ENCODE results near the gene CHAF1A. TPM values are rescaled to one million over a fixed set of nuclear protein-coding genes. Genes with fewer than 3 reads are reported as not detected.
A peak's percentile ranks its signal among the peaks of the same experiment; 100 is the strongest.

CHAF1A gene
- total RNA-seq, 1 experiment from 2014 or later = 7.8 TPM

DNA sequence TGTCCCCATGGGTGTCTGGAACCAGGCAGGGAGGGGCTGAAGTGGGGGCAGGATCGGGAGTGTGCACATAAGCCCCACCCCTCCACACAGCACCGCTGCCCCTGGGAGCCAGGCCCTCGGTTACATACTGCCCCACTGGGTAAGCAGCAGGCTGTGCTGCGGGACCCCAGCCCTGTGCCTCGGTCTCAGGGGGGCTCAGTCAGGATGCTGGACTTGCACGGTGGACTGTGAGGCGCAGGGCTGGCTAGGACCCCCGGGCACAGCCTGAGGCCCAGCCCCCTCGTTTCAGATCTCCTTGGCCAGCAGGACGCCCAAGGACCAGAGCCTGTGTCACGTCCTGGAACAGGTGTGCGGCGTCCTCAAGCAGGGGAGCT, 42.8 kb upstream of the CHAF1A start:
- H3K27me3 ChIP-seq (ENCODE audit: low read length) = no peaks in the 10 kb centered on the region
- no peaks in the 10 kb centered on the region for H3K79me2 ChIP-seq (ENCODE audit: low read length)
- no peak for DNase-seq
- no peak overlapping the region for H3K4me2 ChIP-seq (ENCODE audit: low read depth, low read length, poor library complexity, severe bottlenecking)
- no peak overlapping the region for H3K9ac ChIP-seq (ENCODE audit: low read length)
- H2AFZ ChIP-seq (ENCODE audit: low read length) = no peak overlapping the region
- no peaks in the 10 kb centered on the region for H4K20me1 ChIP-seq (ENCODE audit: insufficient read depth, low read depth, low read length)
- no peaks in the 10 kb centered on the region for H3K36me3 ChIP-seq (ENCODE audit: insufficient read depth, low read length)
- H3K27ac ChIP-seq (ENCODE audit: low read length) = no peak overlapping the region
- H3K4me3 ChIP-seq (ENCODE audit: low read length) = no peak overlapping the region
- H3K9me2 ChIP-seq (replicated peaks; ENCODE audit: insufficient read depth, low read length) = no peaks in the 10 kb centered on the region
- no peaks in the 10 kb centered on the region for H3K9me3 ChIP-seq (ENCODE audit: low read length)
- H3K4me1 ChIP-seq (ENCODE audit: low read length) = no peaks in the 10 kb centered on the region

DNA sequence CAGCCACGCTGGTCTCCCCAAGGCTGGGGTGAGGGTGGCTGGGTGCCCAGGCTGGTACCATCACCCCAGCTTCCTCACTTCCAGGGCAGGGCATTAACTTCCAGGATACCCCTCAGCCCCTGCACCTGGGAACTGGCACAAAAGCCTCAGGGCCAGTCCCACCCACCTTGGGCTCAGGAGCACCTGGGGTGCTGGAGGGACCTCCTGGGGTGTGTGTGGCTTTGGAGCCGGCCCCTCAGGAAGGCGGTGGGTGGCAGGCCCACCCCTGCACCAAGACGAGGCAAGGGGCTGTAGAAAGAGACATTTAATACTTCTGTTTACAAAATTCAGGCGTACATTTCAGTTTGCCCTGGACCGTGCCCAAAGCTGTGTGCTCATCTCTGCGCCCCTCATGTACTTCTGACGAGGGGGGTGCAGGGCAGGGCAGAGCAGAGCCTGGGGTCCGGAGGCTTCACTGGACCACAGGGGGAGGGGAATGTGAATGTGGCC, 42.3 kb upstream of the CHAF1A start:
- Histone ChIP-seq H3K9ac (ENCODE audit: low read length) (no peak overlapping the region), H3K4me3 (ENCODE audit: low read length) (no peak overlapping the region), H2AFZ (ENCODE audit: low read length) (no peak overlapping the region), H3K27ac (ENCODE audit: low read length) (no peak overlapping the region), H4K20me1 (ENCODE audit: insufficient read depth, low read depth, low read length) (no peaks in the 10 kb centered on the region), H3K9me3 (ENCODE audit: low read length) (no peaks in the 10 kb centered on the region), H3K4me1 (ENCODE audit: low read length) (no peaks in the 10 kb centered on the region), H3K79me2 (ENCODE audit: low read length) (no peaks in the 10 kb centered on the region), H3K9me2 (replicated peaks; ENCODE audit: insufficient read depth, low read length) (no peaks in the 10 kb centered on the region), H3K27me3 (ENCODE audit: low read length) (no peaks in the 10 kb centered on the region), H3K4me2 (ENCODE audit: low read depth, low read length, poor library complexity, severe bottlenecking) (no peak overlapping the region), H3K36me3 (ENCODE audit: insufficient read depth, low read length) (no peaks in the 10 kb centered on the region)
- DNase-seq = no peak

GRCh38 chr19:4360641-4361151, 41.7 kb upstream of the CHAF1A start:
- no peaks in the 10 kb centered on the region for H3K9me3 ChIP-seq (ENCODE audit: low read length)
- H3K27me3 ChIP-seq (ENCODE audit: low read length) = no peaks in the 10 kb centered on the region
- no peak overlapping the region for H3K4me2 ChIP-seq (ENCODE audit: low read depth, low read length, poor library complexity, severe bottlenecking)
- H3K79me2 ChIP-seq (ENCODE audit: low read length) = no peaks in the 10 kb centered on the region
- H3K9ac ChIP-seq (ENCODE audit: low read length) = no peak overlapping the region
- H3K36me3 ChIP-seq (ENCODE audit: insufficient read depth, low read length) = no peaks in the 10 kb centered on the region
- no peaks in the 10 kb centered on the region for H4K20me1 ChIP-seq (ENCODE audit: insufficient read depth, low read depth, low read length)
- H2AFZ ChIP-seq (ENCODE audit: low read length) = no peak overlapping the region
- no peak overlapping the region for H3K4me3 ChIP-seq (ENCODE audit: low read length)
- no peaks in the 10 kb centered on the region for H3K9me2 ChIP-seq (replicated peaks; ENCODE audit: insufficient read depth, low read length)
- no peak overlapping the region for H3K27ac ChIP-seq (ENCODE audit: low read length)
- H3K4me1 ChIP-seq (ENCODE audit: low read length) = no peaks in the 10 kb centered on the region
- DNase-seq = no peak

GRCh38 chr19:4361152-4362046, 41.0 kb upstream of the CHAF1A start:
- Histone ChIP-seq H3K9me2 (replicated peaks; ENCODE audit: insufficient read depth, low read length) (no peaks in the 10 kb centered on the region), H3K4me3 (ENCODE audit: low read length) (no peak overlapping the region), H3K4me1 (ENCODE audit: low read length) (no peaks in the 10 kb centered on the region), H3K79me2 (ENCODE audit: low read length) (no peaks in the 10 kb centered on the region), H3K36me3 (ENCODE audit: insufficient read depth, low read length) (no peaks in the 10 kb centered on the region), H3K27ac (ENCODE audit: low read length) (no peak overlapping the region), H3K9me3 (ENCODE audit: low read length) (no peaks in the 10 kb centered on the region), H4K20me1 (ENCODE audit: insufficient read depth, low read depth, low read length) (no peaks in the 10 kb centered on the region), H3K9ac (ENCODE audit: low read length) (no peak overlapping the region), H3K27me3 (ENCODE audit: low read length) (no peaks in the 10 kb centered on the region), H3K4me2 (ENCODE audit: low read depth, low read length, poor library complexity, severe bottlenecking) (no peak overlapping the region), H2AFZ (ENCODE audit: low read length) (no peak overlapping the region)
- DNase-seq = no peak

DNA sequence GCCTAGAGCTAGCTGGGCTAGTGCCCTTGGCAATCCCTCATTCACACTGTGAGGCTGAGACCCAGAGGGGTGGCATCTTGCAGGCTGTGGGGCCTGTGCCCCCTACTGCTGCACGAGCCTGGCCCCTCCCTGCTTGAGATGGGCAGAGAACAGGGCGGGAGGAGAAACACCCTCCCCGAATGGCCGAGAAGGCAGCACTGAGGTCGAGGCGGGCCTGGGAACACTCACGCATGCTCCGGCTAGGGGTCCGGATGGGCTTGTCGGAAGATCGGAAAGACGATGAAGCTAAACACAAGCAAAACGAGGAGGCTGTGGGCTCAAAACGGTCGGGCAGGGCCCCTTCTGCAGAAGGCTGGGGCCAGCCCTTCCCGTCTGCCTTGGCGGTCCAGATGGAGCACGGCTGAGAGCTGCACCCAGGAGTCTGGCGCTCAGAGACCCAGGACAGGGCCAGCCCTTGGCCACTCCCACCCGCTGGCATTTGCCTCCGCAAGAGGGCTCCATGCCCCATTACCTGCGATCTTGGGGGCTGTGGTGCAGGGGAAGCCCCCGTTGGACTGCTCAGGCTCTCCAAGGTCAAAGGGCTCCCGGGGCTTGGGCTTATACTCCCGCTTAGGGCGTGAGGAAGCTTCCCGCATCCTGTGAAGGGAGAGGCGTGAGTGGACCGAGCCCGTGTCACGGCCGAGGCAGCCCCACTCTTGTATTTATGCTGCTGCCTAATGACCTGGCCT, 40.2 kb upstream of the CHAF1A start:
- DNase-seq = no peak
- Histone ChIP-seq H2AFZ (ENCODE audit: low read length) (no peak overlapping the region), H3K36me3 (ENCODE audit: insufficient read depth, low read length) (no peaks in the 10 kb centered on the region), H3K4me2 (ENCODE audit: low read depth, low read length, poor library complexity, severe bottlenecking) (no peak overlapping the region), H3K27ac (ENCODE audit: low read length) (no peak overlapping the region), H3K9me3 (ENCODE audit: low read length) (no peaks in the 10 kb centered on the region), H3K9ac (ENCODE audit: low read length) (no peak overlapping the region), H4K20me1 (ENCODE audit: insufficient read depth, low read depth, low read length) (no peaks in the 10 kb centered on the region), H3K4me1 (ENCODE audit: low read length) (no peaks in the 10 kb centered on the region), H3K4me3 (ENCODE audit: low read length) (no peak overlapping the region), H3K27me3 (ENCODE audit: low read length) (no peaks in the 10 kb centered on the region), H3K79me2 (ENCODE audit: low read length) (no peaks in the 10 kb centered on the region), H3K9me2 (replicated peaks; ENCODE audit: insufficient read depth, low read length) (no peaks in the 10 kb centered on the region)

DNA sequence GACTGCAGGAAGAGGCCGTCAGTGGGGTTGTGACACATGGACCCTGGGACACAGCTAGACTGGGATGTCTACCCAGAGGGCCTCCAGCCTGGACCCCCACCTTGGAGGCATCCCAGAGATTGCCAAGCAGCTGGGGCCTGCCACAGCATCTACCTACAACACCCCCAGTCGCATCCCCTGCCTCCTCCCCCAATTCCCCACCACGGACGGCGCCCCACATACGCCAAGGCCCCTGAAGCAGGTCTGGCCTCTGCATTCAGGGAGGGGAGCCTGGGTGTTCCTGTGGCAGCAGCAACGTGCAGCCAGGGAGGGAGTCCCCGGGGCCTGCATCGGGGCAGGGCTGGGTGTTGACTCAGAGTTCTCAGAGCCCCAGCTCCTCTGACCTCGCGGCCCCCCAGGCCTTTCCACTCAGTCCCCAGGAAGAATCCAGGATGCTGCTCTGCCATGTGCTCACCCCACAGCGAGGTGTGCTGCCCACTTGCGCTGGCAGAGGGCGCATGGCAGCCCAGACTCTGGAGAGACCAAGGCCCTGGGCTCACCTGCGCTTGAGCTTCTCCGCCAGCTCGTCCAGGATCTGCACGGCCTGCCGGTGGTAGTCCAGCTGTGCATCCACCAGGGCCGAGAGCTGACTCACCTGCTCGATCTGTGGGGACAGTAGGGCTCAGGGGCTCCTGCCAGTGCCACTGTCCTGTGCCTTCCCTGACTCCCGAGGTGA, 39.5 kb upstream of the CHAF1A start:
- H3K4me3 ChIP-seq (ENCODE audit: low read length) = no peak overlapping the region
- no peaks in the 10 kb centered on the region for H3K79me2 ChIP-seq (ENCODE audit: low read length)
- DNase-seq = peak; percentile 70
- H4K20me1 ChIP-seq (ENCODE audit: insufficient read depth, low read depth, low read length) = no peaks in the 10 kb centered on the region
- peaks cover 2% of the 10 kb centered on the region for H3K4me1 ChIP-seq (ENCODE audit: low read length)
- H3K27ac ChIP-seq (ENCODE audit: low read length) = no peak overlapping the region
- no peaks in the 10 kb centered on the region for H3K9me3 ChIP-seq (ENCODE audit: low read length)
- no peaks in the 10 kb centered on the region for H3K27me3 ChIP-seq (ENCODE audit: low read length)
- no peak overlapping the region for H3K4me2 ChIP-seq (ENCODE audit: low read depth, low read length, poor library complexity, severe bottlenecking)
- no peaks in the 10 kb centered on the region for H3K36me3 ChIP-seq (ENCODE audit: insufficient read depth, low read length)
- H3K9me2 ChIP-seq (replicated peaks; ENCODE audit: insufficient read depth, low read length) = no peaks in the 10 kb centered on the region
- H2AFZ ChIP-seq (ENCODE audit: low read length) = no peak overlapping the region
- no peak overlapping the region for H3K9ac ChIP-seq (ENCODE audit: low read length)

DNA sequence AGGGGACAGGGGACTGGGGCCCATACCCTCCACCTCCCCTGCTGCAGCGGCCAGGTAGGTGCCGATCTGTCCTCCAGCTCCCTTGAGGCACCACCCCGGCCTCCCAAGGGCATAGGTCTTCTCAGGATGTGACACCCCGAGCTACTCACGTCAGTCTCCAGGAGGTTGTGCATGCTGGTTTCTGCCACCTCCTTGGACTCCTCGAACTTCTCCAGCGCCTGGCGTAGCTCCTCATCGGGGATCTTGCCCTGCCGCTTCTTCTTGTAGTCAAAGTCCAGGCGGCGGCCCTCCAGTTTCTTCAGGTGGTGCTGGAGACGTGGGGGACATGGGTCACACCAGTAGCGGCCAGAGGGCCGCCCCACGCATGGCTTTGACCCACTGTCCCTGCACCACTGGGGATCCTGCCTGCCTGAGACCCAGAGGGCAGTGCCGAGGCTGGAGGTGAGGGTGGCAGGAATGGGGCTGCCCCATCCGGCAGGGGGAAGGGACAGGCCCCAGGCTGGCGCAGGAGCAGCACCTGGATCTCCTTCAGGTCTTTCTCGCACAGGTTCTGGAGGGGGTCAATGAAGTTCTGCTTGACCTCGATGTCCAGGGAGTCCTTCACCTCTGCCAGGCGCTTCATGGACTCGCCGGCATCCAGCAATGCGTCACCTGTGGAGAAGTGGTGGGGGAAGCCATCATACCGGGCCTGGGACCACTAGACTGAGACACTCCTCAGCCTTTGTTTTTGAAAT, 38.7 kb upstream of the CHAF1A start:
- Histone ChIP-seq H3K27ac (ENCODE audit: low read length) (no peak overlapping the region), H3K79me2 (ENCODE audit: low read length) (peaks cover 4% of the 10 kb centered on the region; the same call in 1 of the 2 replicates), H2AFZ (ENCODE audit: low read length) (no peak overlapping the region), H3K4me3 (ENCODE audit: low read length) (no peak overlapping the region), H3K4me1 (ENCODE audit: low read length) (peaks cover 9% of the 10 kb centered on the region), H3K9ac (ENCODE audit: low read length) (no peak overlapping the region), H3K9me2 (replicated peaks; ENCODE audit: insufficient read depth, low read length) (no peaks in the 10 kb centered on the region), H4K20me1 (ENCODE audit: insufficient read depth, low read depth, low read length) (no peaks in the 10 kb centered on the region), H3K27me3 (ENCODE audit: low read length) (no peaks in the 10 kb centered on the region), H3K36me3 (ENCODE audit: insufficient read depth, low read length) (no peaks in the 10 kb centered on the region), H3K9me3 (ENCODE audit: low read length) (no peaks in the 10 kb centered on the region), H3K4me2 (ENCODE audit: low read depth, low read length, poor library complexity, severe bottlenecking) (no peak overlapping the region)
- no peak for DNase-seq

Data from Karpas-422 (cell line).